NCI-H226 (cell line): ENCODE results near the gene UBE2K.
A peak's percentile ranks its signal among the peaks of the same experiment; 100 is the strongest.
"Not testable (repeated sequence)": the region's sequence is repeated elsewhere in the genome, so short reads cannot be mapped to it uniquely, and the experiment has no call there.

Experiments
- DNase-seq: peaks from one replicate; pipeline ENCODE4 v3.0.0-alpha.2; 2015

The UBE2K gene

GRCh38 chr4:39697740-39698423 lies at the start of gene UBE2K:
Gene UBE2K, plus strand, starts transcription at chr4:39698136. Its CDS starts 192 bp downstream, at chr4:39698328.
- peak; percentile 88 for DNase-seq

GRCh38 chr4:39648213-39648612 lies 49.7 kb upstream of the UBE2K start:
- DNase-seq, result no peak

GRCh38 chr4:39648827-39649558 lies 48.9 kb upstream of the UBE2K start:
- DNase-seq, result no peak

GRCh38 chr4:39649639-39650265 lies 48.2 kb upstream of the UBE2K start:
- DNase-seq, result no peak

GRCh38 chr4:39651586-39651985 lies 46.4 kb upstream of the UBE2K start:
- DNase-seq, result not testable (repeated sequence)

GRCh38 chr4:39655211-39655610 lies 42.7 kb upstream of the UBE2K start:
- no peak for DNase-seq

GRCh38 chr4:39655876-39656275 lies 42.1 kb upstream of the UBE2K start:
- no peak for DNase-seq

GRCh38 chr4:39656638-39657037 lies 41.3 kb upstream of the UBE2K start:
- not testable (repeated sequence) for DNase-seq

- DNase-seq, result no peak
These were observed 40.5 kb upstream of the UBE2K start for GRCh38 chr4:39657465-39657864.

GRCh38 chr4:39658756-39659155 lies 39.2 kb upstream of the UBE2K start:
- DNase-seq, result no peak

GRCh38 chr4:39660045-39660444 lies 37.9 kb upstream of the UBE2K start:
- no peak for DNase-seq

- DNase-seq, result no peak
These were observed 37.2 kb upstream of the UBE2K start for GRCh38 chr4:39660757-39661156.

GRCh38 chr4:39662683-39663082 lies 35.3 kb upstream of the UBE2K start:
- no peak for DNase-seq

GRCh38 chr4:39664828-39665731 lies 32.9 kb upstream of the UBE2K start:
- no peak for DNase-seq

GRCh38 chr4:39667706-39668105 lies 30.2 kb upstream of the UBE2K start:
- no peak for DNase-seq

- no peak for DNase-seq
These were observed 29.0 kb upstream of the UBE2K start for GRCh38 chr4:39668887-39669286.

GRCh38 chr4:39670296-39670695 lies 27.6 kb upstream of the UBE2K start:
- DNase-seq, result not testable (repeated sequence)

- not testable (repeated sequence) for DNase-seq
These were observed 22.3 kb upstream of the UBE2K start for GRCh38 chr4:39675681-39676080.

- not testable (repeated sequence) for DNase-seq
These were observed 16.9 kb upstream of the UBE2K start for GRCh38 chr4:39681003-39681402.

- DNase-seq, result no peak
These were observed 15.8 kb upstream of the UBE2K start for GRCh38 chr4:39682138-39682537.

GRCh38 chr4:39685990-39686389 lies 11.9 kb upstream of the UBE2K start:
- DNase-seq, result no peak

- no peak for DNase-seq
These were observed 10.9 kb upstream of the UBE2K start for GRCh38 chr4:39687014-39687413.

- no peak for DNase-seq
These were observed 8.0 kb upstream of the UBE2K start for GRCh38 chr4:39689970-39690369.
